Astrocyte of the cerebellum (primary cell): Measurements from ENCODE around the gene IZUMO1.
"Not testable (repeated sequence)": the region's sequence is repeated elsewhere in the genome, so short reads cannot be mapped to it uniquely, and the experiment has no call there.

Experiments used
- DNase-seq: peaks from one replicate; pipeline ENCODE4 v3.0.0-alpha.2; 2011; ENCODE audit warnings: low read depth
- H3K4me3 ChIP-seq: 2 replicates; pipeline ENCODE4 v1.5.1; 2011; ENCODE audit warnings: mild to moderate bottlenecking, low read depth, low read length, moderate library complexity
- in situ Hi-C: cut with HindIII; loops from 2 replicates; pipeline ENCODE4 v1.10.0; 2017; ENCODE audit warnings: low sequenced_read_pairs
- TF ChIP-seq, protein P1 (sequence below): IDR thresholded peaks from 2 replicates; pipeline ENCODE4 v1.5.1; 2012; ENCODE audit warnings: low read length, low read depth, moderate library complexity, mild to moderate bottlenecking; ENCODE audit errors: missing control alignments

IZUMO1 gene

DNA sequence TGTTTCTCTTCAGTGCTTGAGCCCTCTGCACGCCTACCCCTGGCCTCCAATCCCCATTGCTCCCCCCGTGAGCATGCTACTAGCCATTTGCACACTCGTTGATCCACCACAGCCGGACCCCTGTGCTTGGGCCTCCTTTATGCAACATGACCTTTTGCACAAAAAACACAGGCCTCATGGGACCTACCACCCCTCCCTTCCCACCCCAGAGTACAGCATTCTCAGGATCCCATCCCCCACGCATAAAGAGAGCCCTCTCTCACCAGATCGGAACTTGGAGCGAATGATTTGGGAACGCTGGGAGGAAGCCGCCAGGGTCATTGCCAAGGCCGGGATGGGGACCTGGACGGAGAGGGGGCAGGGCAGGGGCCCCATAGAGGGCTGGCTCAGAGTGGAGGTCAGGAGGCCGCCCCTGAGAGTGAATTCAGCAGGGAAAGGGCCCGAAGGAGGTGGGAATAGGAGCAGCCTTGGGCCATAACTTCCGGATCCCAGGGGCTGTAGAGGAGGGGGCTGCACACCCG lies 27.9 kb downstream of the IZUMO1 start:
- DNase-seq = no peak
- TF ChIP-seq, protein P1, sequence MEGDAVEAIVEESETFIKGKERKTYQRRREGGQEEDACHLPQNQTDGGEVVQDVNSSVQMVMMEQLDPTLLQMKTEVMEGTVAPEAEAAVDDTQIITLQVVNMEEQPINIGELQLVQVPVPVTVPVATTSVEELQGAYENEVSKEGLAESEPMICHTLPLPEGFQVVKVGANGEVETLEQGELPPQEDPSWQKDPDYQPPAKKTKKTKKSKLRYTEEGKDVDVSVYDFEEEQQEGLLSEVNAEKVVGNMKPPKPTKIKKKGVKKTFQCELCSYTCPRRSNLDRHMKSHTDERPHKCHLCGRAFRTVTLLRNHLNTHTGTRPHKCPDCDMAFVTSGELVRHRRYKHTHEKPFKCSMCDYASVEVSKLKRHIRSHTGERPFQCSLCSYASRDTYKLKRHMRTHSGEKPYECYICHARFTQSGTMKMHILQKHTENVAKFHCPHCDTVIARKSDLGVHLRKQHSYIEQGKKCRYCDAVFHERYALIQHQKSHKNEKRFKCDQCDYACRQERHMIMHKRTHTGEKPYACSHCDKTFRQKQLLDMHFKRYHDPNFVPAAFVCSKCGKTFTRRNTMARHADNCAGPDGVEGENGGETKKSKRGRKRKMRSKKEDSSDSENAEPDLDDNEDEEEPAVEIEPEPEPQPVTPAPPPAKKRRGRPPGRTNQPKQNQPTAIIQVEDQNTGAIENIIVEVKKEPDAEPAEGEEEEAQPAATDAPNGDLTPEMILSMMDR = no peak
- in situ Hi-C loops = no loop called here
- H3K4me3 ChIP-seq = no peak overlapping the region

DNA sequence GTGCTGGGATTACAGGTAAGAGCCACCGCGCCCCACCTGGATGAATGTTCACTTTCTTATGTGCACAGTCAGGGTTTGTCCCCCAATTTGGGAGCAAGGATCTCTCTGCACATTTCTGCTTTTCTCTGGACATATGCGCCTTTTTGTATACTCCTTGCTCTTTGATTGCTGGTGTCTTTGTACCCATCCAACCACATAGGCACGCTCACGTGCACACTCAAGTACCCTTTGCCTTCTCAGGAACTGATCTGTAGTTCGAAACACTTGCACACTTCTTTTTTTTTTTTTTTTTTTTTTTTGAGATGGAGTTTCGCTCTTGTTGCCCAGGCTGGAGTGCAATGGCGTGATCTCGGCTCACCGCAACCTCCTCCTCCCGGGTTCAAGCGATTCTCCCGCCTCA lies 28.6 kb downstream of the IZUMO1 start:
- DNase-seq, in situ Hi-C loops, H3K4me3 ChIP-seq: not testable (repeated sequence)

DNA sequence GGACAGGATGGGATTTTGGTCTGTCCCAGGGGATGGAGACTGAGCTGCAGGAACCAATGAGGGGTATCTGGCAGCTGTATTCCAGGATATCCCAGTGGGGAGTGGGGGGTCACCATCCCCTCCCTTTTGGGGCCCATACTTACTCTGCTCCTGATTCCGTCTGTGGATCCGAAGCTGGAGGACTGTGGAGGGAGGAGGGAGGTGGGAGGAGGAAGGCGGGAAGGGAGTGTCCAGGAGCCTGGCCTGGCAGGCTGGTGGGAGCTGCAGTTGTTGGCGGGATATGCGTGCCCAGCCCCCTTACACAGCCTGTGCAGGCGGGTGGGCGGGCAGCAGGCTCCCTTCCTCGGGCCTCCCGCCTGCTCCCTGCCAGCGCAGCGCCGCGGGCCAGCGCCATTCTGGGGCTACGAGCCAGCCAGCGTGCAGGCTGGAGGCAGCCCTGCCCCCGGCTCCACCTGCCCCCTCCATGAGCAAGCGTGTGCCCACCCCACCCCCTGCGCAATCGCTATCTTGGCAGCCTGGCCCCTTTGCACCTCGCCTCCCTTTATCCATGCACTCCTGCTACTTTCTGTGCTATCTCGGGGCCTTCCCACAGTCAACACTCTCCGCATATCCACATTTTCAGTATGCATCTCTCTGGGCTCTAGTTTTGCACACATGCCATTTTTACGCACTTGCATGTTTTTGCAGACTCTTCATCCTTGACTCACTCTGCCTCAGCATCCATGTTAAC lies 30.0 kb downstream of the IZUMO1 start:
- DNase-seq = no peak
- in situ Hi-C loops = no loop called here
- peak overlapping the region; percentile 21 for H3K4me3 ChIP-seq
- TF ChIP-seq, protein P1 = no peak

DNA sequence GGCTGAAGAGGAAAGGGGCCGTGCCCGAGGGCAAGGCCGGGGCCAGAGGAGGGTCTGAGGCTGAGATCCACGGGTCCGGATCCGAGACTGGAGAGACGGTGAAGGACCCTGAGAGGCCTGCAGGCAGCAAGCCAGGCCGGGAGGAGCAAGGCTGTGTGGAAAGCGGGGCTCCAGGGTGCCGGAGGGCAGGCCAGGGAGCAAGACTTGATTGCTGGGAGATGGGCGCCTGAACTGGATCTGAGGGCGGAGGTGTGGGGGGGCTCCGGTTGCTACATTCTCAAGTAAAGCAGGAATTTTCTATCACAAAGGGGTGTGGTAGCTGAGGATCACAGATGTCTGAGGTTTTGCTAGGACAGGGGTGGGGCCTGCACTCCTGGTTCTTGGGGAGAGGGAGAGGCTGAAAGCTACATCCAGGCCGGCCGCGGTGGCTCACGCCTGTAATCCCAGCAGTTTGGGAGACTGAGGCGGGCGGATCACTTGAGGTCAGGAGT lies 31.0 kb downstream of the IZUMO1 start:
- no peak for DNase-seq
- in situ Hi-C loops = no loop called here
- TF ChIP-seq, protein P1 = no peak
- no peak overlapping the region for H3K4me3 ChIP-seq

DNA sequence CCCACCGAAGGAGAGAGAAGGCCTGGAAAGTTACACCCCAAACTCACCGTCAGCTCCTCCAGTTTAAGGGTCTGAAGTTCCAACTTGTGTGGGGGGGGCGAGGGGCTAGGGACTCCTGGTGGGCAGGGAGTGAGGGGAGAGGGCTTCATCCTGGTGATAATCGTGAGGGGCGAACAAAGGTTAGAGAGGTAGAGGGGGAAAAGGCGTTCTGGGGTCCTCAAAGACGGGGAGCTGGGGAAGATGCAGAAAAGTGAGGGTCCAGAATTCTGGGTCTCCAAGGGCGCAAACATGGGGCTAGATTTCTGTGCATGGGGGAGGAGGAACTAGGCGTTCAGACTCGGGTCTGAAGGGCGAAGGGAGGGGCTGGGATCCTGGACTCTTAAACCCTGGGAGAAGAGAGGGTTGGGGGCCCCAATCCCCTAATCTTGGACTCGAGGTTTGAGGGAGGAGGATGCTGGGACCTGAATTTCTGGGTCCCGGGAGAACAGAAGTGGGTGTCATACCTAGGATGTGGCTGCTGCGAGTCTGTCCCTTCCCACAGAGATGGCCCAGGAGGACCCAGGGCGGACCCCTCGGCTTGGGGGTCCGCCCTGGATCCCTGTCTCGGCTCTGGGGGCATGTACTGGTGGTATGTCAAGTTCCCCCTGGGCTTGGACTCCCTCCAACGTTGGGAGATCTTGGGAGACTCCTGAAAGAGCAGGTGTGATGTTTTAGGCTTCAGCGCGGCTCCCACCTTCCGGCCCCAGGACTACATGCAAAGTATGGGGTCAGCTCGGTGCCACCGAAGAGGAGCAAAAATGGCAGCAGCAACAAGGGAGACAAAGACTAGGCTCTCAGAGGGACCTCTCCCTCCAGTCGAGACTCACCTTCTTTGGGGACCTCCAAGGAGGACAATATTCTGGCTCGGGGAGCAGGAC lies 31.7 kb downstream of the IZUMO1 start:
- in situ Hi-C loops = no loop called here
- no peak for DNase-seq
- TF ChIP-seq, protein P1 = no peak
- peak overlapping the region; percentile 58 for H3K4me3 ChIP-seq

DNA sequence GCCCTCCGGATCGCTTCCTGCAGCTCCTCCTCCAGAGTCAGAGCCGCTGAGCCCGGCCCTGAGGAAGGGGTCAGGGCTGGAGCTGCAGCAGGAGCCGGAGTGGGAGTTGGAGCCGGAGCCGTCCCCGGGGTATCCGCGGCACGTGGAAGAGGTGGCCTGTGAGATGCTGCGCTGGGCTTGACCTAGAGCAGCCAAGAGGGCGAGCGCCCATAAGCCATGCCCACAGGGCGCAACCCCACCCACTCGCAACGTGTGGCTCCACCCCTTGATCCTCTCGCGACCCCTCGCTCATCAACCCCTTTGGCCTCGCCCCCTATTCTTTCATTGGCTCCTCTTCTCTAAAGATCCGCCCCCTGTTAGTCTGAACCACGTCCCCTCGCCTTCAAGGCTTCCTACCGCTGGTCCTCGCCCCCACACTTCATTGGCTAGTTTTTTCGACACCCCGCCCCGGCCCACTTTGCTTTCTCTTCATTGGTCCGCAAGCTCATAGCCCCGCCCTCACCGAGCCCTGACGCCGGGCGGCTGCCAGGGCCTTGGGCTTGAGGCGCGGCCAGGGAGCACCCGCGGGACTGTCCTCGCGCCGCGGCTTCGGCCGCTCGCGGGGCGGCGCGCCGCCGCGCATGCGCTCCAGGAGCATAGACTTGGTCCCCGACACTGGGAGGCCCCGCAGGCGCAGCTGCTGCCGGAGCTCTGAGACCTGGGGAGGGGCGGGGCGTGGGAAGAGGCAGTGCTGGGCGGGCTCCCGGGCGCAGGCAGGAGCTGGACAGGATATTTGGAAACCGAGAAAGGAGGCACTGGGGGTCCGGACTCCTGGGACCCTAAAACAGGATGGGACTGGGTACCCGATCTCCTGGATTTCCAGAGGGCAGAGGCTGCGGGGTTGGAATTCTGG lies 32.6 kb downstream of the IZUMO1 start:
- TF ChIP-seq, protein P1 = no peak
- in situ Hi-C loops = no loop called here
- H3K4me3 ChIP-seq = peak overlapping the region; percentile 85
- DNase-seq = peak; percentile 97
